Measurements from ENCODE around the gene PDIK1L.

The PDIK1L gene

DNA sequence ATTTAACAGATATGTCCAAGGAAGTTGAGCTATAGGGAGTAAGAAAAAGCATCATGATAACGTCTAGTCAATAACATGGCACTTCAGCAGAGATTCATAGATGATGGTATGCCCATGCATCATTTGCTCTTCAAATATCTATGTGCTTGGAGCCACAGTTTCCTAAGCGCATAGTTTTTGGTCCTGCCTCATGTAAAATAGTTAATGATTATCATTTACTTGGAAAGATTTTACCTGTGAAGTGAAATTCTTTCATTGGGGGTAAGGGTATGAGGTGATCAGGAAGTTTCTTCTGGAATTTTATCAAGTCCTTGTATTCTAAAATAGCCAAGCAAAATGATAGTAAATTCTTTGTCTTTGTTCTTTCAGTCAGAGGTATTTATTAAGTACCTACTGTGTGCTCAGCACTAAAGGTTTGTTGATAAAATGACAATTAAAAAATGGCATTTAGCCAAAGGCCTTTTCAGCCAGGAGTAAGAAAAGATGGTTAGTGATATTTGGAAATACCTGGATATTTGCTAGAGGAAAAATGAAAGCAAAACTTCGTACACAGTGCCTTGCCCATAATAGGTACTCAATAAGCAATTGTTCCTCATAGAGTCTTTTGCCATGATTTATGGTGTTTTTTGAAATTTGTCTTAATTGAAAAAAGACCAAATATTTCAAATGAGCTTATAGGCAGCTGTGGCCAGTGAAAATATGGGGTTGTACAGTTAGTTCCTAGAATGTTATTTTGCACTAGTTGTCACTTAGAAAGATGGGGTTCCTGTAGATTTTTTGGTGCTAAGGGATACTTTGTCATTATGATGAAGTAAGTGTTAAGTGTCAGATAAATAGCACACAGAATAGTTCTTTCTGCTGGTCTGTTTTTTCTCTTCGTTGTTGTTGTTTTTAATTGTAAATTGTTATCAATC is 13.1 kb downstream of the PDIK1L start:
- no peak for DNase-seq

DNA sequence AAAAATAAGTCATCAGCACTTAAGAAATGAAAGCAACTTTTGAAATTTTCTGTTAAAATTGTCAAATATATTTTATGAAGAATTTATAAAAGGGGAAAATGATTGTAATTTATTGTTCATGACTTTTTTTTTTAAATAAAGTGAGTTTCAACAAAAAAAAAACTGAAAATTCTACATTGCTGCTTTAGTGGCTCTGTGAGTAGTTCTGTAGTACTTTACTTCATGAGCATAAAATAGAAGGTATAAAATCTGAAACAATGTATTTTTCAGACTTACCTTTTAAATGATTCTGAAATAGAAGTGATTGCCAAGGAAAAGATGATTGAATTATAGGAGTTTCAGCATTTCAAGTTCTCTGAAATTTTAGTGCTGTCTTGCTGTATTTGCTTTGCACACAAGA is 13.8 kb downstream of the PDIK1L start:
- no peak for DNase-seq

GRCh38 chr1:26125946-26126320 is 14.3 kb downstream of the PDIK1L start:
- no peak for DNase-seq

DNA sequence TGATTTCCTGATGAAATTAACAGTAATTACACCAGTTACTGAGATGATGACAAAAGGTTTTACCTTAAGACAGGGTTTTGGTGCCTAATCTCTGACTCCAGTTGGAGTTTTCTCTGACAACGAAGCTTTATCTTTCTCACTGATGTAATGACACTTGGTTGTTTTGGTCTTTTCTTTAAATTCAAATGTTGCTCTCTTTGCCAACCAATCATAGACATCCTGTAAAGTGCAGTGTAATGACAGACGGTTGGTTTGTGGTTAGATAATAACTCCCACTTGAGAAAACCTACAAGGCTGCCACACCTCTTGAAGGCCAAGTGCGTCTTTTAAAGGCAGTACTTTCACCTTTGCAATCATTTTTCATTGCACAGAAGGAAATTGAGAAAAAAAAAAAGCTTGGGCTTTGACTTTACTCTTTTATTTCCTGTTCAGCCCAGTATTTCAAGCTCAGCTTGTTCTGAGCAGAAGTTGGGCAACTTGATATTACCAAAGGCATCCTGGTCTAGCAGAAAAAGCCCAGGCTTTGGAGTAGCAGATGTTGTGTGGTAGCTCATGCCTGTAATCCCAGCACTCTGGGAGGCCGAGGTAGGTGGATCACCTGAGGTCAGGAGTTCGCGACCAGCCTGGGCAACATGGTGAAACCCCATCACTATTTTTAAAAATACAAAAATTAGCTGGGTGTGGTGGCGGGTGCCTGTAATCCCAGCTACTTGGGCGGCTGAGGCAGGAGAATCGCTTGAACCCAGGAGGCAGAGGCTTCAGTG is 14.9 kb downstream of the PDIK1L start:
- no peak for DNase-seq

- no peak for DNase-seq
Observed at GRCh38 chr1:26127235-26128163, 15.9 kb downstream of the PDIK1L start.

- DNase-seq: no peak
Observed at GRCh38 chr1:26129778-26130177, 18.2 kb downstream of the PDIK1L start.

DNA sequence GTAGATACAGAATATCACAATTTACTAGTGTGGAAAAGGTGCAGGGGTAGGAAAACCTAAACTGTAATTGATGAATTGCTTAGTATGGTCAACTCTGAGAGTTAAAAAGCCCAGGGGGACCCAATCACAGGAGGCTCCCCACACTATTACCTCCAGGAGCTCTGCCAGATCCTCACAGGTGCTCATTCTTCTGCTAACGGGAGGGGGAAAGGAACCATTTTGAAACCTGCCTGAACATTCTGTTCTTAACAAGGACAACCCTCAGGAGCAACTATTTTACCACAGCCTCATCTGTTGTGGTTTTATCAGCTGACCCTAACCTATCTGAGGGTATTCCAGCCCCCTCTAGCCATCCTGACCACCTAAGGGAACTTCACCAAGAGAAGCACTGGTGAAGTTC is 19.1 kb downstream of the PDIK1L start:
- no peak for DNase-seq

DNA sequence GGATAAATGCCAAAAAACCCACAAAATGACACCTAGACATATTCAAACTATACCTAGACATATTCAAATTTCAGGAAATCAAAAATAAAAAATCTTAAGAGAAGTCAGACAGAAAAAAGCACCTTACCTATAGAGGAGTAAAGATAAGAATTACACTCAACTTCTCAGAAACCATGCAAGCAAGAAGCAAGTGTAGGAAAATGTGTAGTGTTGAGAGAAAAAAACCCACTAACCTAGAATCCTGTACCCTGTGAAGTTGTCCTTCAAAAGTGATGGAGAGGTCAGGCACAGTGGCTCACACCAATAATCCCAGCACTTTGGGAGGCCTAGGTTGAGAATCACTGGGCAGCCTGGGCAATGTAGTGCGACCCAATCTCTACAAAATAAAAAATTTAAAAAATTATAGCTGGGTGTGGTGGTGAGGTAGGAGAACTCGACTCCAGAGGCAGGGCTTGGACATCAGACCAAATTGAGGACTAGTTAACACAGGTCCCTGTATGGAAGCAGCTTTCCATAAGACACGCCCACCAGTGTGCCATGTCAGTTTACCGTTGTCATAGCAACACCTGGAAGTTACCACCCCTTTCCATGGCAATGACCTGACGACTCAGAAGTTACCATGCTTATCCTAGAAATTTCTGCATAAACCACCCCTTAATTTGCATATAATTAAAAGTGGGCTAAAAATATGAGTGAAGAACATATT is 20.7 kb downstream of the PDIK1L start:
- no peak for DNase-seq

DNA sequence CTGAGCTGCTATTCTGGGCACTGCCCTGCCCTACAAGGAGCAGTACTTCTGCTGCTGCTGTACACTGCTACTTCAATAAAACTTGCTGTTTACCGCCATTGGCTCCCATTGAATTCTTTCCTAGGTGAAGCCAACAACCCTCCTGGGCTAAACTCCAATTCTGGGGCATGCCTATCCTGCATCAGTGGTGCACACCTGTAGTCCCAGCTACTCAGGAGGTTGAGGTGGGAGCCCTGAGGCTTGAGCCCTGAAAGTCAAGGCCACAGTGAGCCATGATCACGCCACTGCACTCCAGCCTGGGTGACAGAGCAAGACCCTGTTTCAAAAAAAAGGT is 21.2 kb downstream of the PDIK1L start:
- no peak for DNase-seq

DNA sequence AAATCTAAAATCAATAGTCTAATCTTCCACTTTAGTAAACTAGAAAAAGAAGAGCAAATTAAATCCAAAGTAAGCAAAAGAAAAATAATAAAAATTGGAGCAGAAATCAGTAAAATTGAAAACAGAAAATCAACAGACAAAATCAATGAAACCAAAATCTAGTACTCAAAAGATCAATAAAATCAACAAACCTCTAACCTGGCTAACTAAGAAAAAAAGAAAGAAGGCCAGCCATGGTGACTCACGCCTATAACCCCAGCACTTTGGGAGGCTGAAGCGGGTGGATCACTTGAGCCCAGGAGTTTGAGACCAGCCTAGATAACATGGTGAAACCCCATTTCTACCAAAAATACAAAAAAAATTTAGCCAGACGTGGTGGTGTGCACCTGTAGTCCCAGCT is 22.8 kb downstream of the PDIK1L start:
- DNase-seq: no peak

DNA sequence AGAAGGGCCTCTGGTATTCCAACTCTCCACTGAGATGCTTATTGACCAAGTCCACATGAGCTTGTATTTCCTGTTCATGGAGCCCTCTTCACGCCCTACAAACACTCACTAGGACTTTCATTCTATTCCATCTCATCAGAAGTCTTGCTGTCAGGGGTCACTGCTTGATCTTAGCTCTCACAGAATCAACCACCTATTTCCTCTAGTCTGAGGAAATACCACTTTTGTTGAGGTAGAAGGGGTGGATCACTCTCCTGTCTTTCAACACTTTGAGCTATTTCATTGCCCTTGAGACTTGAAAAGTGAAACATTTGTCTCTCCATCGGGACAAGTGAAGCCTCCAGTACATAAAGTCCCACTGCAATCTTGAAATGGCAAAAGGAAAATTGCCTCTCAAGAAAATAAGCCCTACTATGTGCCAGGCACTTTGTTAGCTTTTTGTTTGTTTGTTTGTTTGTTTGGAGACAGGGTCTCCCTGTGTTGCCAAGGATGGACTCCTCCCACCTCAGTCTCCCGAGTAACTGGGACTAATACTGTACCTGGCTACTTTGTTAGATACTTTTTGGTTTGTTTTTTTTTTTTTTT is 27.4 kb downstream of the PDIK1L start:
- no peak for DNase-seq

DNA sequence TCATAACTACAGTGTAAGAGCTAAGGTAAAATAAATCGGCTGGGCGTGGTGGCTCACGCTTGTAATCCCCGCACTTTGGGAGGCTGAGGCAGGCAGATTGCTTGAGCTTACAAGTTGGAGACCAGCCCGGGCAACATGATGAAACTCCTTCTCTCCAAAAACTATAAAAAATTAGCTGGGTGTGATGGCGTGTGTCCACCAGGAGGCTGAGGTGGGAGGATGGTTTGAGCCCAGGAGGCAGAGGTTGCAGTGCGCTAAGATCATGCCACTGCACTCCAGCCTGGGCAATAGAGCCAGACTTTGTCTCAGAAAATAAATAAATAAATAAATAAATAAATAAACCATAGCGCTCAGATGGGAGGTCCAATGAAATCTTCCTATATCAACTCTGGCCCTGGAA is 30.5 kb downstream of the PDIK1L start:
- no peak for DNase-seq

GRCh38 chr1:26145041-26145959 is 33.7 kb downstream of the PDIK1L start:
- DNase-seq: no peak

DNA sequence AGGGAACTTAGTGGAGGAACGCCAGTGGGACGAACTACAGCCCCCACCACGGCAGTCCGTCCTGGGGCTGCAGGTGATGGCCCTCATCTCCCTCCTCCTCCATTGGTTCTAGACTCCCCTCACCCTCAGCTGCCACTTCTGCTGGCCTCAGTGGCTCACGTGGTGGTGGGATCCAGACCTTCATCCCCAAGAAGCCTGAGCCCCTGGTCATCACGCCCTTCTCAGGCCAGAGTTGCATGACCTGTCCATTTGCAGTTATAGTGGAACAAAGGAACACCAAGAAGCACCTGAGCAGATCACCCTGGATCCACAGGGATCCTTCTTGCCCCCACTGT is 34.3 kb downstream of the PDIK1L start:
- no peak for DNase-seq

DNA sequence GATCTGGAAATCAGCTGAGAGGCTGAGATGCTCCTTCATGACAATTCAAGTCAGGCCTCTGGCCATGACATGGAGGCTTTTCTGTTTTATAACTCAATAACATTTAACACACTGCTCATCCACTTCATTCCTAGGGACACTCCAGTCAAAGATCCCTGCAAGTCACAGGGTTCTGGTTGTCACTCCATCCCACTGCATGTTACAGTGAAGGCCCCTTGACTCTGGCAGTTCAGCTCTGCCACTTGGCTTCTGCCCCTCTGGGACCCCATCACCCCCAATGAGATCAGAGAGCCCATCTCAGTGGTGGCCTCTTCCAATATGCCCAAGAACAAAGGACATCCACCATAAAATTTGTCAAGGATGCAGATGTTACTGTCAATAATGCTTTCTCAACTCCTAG is 37.3 kb downstream of the PDIK1L start:
- no peak for DNase-seq

DNA sequence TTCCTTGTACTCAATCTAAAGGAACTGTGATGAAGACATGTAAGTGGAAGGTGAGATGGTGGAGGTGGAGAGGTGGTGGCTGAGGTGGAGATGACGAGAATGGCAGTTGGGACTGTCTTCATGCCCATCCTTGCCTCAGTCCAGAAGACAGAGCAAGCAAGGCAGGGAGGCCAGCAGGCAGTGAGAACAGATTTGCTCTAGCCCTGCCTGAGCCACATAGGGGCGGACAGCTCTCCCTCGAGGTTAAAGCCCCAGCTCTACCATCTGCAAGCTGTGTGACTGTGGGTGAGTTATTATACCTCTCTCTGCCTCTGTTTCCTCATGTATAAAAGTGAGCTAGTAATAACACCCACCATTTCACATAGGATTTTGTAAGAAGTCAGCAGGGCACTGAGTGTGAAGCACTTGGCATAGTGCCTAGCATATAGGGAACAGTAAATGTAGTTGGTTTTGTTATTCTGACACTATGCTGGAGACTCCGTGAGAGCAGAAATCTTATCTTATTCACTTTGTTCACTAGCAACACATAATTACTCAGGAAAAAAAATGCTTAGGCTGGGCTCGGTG is 42.4 kb downstream of the PDIK1L start:
- DNase-seq: no peak

DNA sequence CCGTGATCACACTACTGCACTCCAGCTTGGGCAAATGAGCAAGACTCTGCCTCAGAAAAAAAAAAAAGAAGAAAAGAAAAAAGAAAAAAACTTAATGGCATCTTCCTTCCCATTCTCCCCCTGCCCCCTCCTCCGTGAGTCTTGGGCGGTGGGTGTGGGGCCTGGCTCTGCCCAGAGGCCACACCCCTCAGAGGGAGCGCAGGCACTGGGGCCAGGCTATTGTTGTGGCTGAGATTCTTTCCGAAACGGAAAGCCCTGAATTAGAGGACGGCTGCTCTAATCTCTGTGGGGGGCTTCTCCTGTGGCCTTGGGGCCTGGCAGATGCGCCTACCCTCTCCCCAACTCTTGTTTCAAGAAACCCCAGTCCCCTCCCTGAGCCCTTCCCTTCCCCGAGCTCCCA is 43.1 kb downstream of the PDIK1L start:
- no peak for DNase-seq

GRCh38 chr1:26155370-26156284 is 44.0 kb downstream of the PDIK1L start:
- no peak for DNase-seq

- DNase-seq: no peak
Observed at GRCh38 chr1:26156285-26157038, 44.8 kb downstream of the PDIK1L start.
